H1 (cell line): Measurements from ENCODE around the gene ANP32B. TPM values are rescaled to one million over a fixed set of nuclear protein-coding genes. Genes with fewer than 3 reads are reported as not detected.

Experiments used
- ATF2 ChIP-seq: IDR thresholded peaks from 2 replicates; pipeline ENCODE4 v1.6.1; 2012; ENCODE audit warnings: low read length, inconsistent platforms
- ATF3 ChIP-seq: IDR thresholded peaks from 2 replicates; pipeline ENCODE4 v1.6.1; 2011; ENCODE audit warnings: low read depth, mild to moderate bottlenecking, low read length; ENCODE audit not compliant: insufficient read depth
- CHD7 ChIP-seq: fragments of 300-600 bp; sonication (generic); IDR thresholded peaks from 2 replicates; pipeline ENCODE4 v1.7.1; 2012; ENCODE audit warnings: low read length, moderate library complexity, mild to moderate bottlenecking, inconsistent platforms; ENCODE audit not compliant: insufficient replicate concordance
- FOSL1 ChIP-seq: IDR thresholded peaks from 2 replicates; pipeline ENCODE4 v1.6.1; 2011; ENCODE audit warnings: mild to moderate bottlenecking, low read depth, low read length, moderate library complexity; ENCODE audit not compliant: insufficient read depth
- GABPA ChIP-seq: IDR thresholded peaks from 2 replicates; pipeline ENCODE4 v1.6.1; 2011; ENCODE audit warnings: mild to moderate bottlenecking, low read length, moderate library complexity, borderline replicate concordance; ENCODE audit not compliant: insufficient read depth
- NANOG ChIP-seq: IDR thresholded peaks from 2 replicates; pipeline ENCODE4 v1.6.1; 2011; ENCODE audit warnings: low read length, low read depth, mild to moderate bottlenecking, inconsistent platforms; ENCODE audit not compliant: insufficient read depth, poor library complexity, severe bottlenecking
- SP2 ChIP-seq: IDR thresholded peaks from 2 replicates; pipeline ENCODE4 v1.6.1; 2012; ENCODE audit warnings: mild to moderate bottlenecking, low read length, inconsistent platforms
- TAF7 ChIP-seq: optimal IDR thresholded peaks from 2 replicates; pipeline ENCODE3; 2011; ENCODE audit warnings: low read depth, mild to moderate bottlenecking, inconsistent platforms, low read length, moderate library complexity, borderline replicate concordance
- polyA plus RNA-seq, 7 experiments: library from polyadenylated mRNA; depleted of rRNA in 3 of 7; stranded (reverse) in 5 of 7; unstranded in 2 of 7; fragments of >200 nt in 5 of 7; fragments of 200-250 nt in 2 of 7; gene quantifications; 1 replicate in 5 of 7; 2 replicates in 1 of 7; 4 replicates in 1 of 7; pipeline versions ENCODE4 v1.2.1 to v1.2.3, GENCODE V29; 2011 to 2013; ENCODE audit warnings: missing spikeins in 2 of 7, mixed read lengths in 2 of 7
- total RNA-seq: library from RNA; stranded (reverse); fragmentation: NEBNext Ultra II Directional; extraction: Animal tissue kit (Norgen Biotek cat#: 25700); gene quantifications from 2 replicates; pipeline ENCODE4 v1.2.1, GENCODE V29; 2021

The ANP32B gene
- total and polyA plus RNA-seq, 2 of the 8 experiments (the other 6 are each of a cell fraction or from before 2014, with no cell fraction given): 7.6 to 88.1 TPM

- TF ChIP-seq CHD7: no peak
- TF ChIP-seq TAF7: no peak
- no peak for TF ChIP-seq SP2
- no peak for TF ChIP-seq FOSL1
- TF ChIP-seq ATF2: no peak
- TF ChIP-seq GABPA: no peak
- TF ChIP-seq ATF3: no peak
- no peak for TF ChIP-seq NANOG
Measured at GRCh38 chr9:97970165-97970564, 13.0 kb upstream of the ANP32B start (continued).
